Subcutaneous adipose tissue (tissue), 4 donors: ENCODE data around the gene EXOSC2. TPM values are rescaled to one million over a fixed set of nuclear protein-coding genes. Genes with fewer than 3 reads are reported as not detected.

ENCODE experiments used
- CTCF ChIP-seq: fragments of 450-650 bp; IDR thresholded peaks from one replicate; pipeline ENCODE4 v1.5.1; 2016; ENCODE audit warnings: low read depth, mild to moderate bottlenecking, control low read depth, antibody characterized with exemption, moderate library complexity
- total RNA-seq, 4 donors: library from RNA; depleted of rRNA; stranded (reverse); fragments of >200 nt; gene quantifications; one replicate each; pipeline ENCODE4 v1.1.0, GENCODE V29; 2016

The EXOSC2 gene
- total RNA-seq, 4 donors from 2014 or later, result 12.2 to 18.8 (median 14.9) TPM

- TF ChIP-seq CTCF, result no peak
Observed at GRCh38 chr9:130664251-130665028, 29.1 kb upstream of the EXOSC2 start, which contains the start of gene PRDM12. PRDM12 (plus strand) TSS chr9:130664594; CDS start chr9:130664654, 60 bp downstream.

GRCh38 chr9:130665029-130665430 lies 28.6 kb upstream of the EXOSC2 start:
- no peak for TF ChIP-seq CTCF

- TF ChIP-seq CTCF, result no peak
Observed at GRCh38 chr9:130665431-130666392, 27.9 kb upstream of the EXOSC2 start.

- TF ChIP-seq CTCF, result no peak
Observed at GRCh38 chr9:130666393-130667119, 27.0 kb upstream of the EXOSC2 start.

GRCh38 chr9:130667120-130667435 lies 26.5 kb upstream of the EXOSC2 start:
- TF ChIP-seq CTCF, result no peak

GRCh38 chr9:130668196-130668595 lies 25.4 kb upstream of the EXOSC2 start:
- TF ChIP-seq CTCF, result no peak

- TF ChIP-seq CTCF, result no peak
Observed at GRCh38 chr9:130668659-130669058, 24.9 kb upstream of the EXOSC2 start.
